LNCaP clone FGC (cell line): Measurements from ENCODE around the gene LIPC.

Experiments used
- DNase-seq: peaks from one replicate; pipeline ENCODE4 v3.0.0-alpha.2; 2011; ENCODE audit warnings: low read depth
- H3K4me3 ChIP-seq: 2 replicates; pipeline ENCODE4 v1.5.1; 2011; ENCODE audit warnings: mild to moderate bottlenecking, low read depth, low read length, control low read depth
- TF ChIP-seq, protein P1 (sequence below): IDR thresholded peaks from 2 replicates; pipeline ENCODE4 v1.5.1; 2012; ENCODE audit warnings: mild to moderate bottlenecking; ENCODE audit not compliant: control insufficient read depth, insufficient read depth; ENCODE audit errors: extremely low read depth

LIPC gene

GRCh38 chr15:58536414-58536813, 104.6 kb downstream of the LIPC start:
- TF ChIP-seq, protein P1, sequence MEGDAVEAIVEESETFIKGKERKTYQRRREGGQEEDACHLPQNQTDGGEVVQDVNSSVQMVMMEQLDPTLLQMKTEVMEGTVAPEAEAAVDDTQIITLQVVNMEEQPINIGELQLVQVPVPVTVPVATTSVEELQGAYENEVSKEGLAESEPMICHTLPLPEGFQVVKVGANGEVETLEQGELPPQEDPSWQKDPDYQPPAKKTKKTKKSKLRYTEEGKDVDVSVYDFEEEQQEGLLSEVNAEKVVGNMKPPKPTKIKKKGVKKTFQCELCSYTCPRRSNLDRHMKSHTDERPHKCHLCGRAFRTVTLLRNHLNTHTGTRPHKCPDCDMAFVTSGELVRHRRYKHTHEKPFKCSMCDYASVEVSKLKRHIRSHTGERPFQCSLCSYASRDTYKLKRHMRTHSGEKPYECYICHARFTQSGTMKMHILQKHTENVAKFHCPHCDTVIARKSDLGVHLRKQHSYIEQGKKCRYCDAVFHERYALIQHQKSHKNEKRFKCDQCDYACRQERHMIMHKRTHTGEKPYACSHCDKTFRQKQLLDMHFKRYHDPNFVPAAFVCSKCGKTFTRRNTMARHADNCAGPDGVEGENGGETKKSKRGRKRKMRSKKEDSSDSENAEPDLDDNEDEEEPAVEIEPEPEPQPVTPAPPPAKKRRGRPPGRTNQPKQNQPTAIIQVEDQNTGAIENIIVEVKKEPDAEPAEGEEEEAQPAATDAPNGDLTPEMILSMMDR: no peak
- no peak for DNase-seq
- H3K4me3 ChIP-seq: no peak overlapping the region

GRCh38 chr15:58537033-58537432, 105.2 kb downstream of the LIPC start:
- DNase-seq: no peak
- TF ChIP-seq, protein P1: no peak
- no peak overlapping the region for H3K4me3 ChIP-seq

DNA sequence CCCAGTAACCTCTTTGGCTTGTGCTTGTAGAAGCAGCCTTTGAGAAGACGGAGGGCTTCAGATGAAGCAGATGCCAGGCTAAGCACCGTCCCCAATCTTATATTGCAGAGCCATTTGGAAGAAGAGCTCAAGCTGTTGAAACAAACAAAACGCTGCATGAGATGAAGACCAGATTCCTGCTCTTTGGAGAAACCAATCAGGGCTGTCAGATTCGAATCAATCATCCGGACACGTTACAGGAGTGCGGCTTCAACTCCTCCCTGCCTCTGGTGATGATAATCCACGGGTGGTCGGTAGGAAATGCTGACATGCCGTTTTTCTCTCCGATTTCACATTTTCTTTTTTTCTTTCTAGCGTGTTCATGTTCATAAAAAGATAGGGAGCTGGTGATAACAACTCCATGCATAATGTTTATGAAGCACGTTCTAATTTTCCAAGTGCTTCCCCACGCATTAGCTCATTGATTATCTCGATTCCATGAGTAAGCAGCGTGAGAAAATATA, 106.5 kb downstream of the LIPC start:
- TF ChIP-seq, protein P1: no peak
- H3K4me3 ChIP-seq: no peak overlapping the region
- DNase-seq: no peak

- H3K4me3 ChIP-seq: no peak overlapping the region
- TF ChIP-seq, protein P1: no peak
- no peak for DNase-seq
Measured at GRCh38 chr15:58538901-58539300, 107.1 kb downstream of the LIPC start.

DNA sequence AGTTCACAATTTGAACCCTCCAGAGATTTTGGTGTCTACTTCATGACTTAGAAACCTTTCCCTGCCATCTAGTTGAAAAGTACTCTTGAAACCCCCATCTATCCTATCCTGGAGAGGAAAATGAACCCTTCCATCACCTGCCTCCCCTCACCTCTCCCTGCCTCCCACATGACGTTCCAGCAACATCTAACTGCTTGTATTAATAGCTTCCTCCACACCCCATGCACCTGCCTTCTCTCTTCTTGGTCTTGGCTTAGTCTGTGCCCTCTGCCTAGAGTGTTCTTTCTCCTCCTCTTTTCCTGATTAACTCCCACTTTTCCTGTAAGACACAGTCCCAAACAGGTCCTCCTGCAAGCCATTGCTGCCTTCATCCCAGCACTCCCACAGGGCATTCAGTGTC, 107.8 kb downstream of the LIPC start:
- DNase-seq: no peak
- TF ChIP-seq, protein P1: no peak
- no peak overlapping the region for H3K4me3 ChIP-seq

- TF ChIP-seq, protein P1: no peak
- no peak overlapping the region for H3K4me3 ChIP-seq
- DNase-seq: no peak
Measured at GRCh38 chr15:58541410-58542087, 109.8 kb downstream of the LIPC start.
